ENCODE data around the gene FAM50A. TPM values are rescaled to one million over a fixed set of nuclear protein-coding genes. Genes with fewer than 3 reads are reported as not detected.

FAM50A gene
- total RNA-seq, 1 experiment from 2014 or later, result 95.9 TPM

GRCh38 chrX:154412468-154412867, 31.5 kb upstream of the FAM50A start:
- DNase-seq (ENCODE audit: low read depth), result no peak

DNA sequence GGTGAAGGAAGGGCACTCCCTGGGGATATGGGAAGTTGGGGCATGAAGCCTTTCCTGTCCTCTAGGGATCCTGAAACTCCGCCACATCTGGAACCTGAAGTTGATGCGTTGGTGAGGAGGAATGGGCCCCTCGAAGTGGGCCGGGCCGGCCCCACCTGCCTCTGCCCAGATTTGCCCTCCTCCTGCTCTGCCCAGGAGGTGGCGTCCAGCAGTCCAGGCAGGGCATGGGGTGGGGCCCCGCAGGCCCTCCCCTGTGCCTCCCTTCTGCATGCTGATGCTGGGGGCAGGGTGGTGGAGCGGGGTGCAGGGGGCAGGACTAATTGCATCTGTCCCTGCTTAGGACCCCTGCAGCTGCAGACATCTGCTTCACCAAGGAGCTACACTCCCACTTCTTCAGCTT, 30.8 kb upstream of the FAM50A start:
- DNase-seq (ENCODE audit: low read depth), result no peak

DNA sequence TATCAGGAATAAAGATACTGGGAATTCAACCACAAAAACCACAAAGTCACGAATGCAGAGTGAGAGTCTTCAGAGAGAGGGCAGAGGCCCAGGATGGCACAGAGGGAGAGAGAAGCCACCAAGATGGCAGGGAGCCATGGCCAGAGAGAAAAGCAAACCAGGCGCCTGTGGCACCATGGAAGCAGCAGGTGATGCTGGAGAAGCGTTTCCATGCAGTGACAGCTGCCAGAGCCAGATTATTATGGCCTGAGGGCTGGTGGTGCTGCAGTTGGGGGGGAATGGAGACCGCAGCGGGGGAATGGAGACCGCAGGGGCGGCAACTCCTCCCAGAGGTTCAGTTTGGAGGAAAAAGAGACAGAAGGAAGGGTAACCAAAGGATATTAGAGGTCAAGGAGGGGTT, 26.8 kb upstream of the FAM50A start:
- DNase-seq (ENCODE audit: low read depth), result no peak

DNA sequence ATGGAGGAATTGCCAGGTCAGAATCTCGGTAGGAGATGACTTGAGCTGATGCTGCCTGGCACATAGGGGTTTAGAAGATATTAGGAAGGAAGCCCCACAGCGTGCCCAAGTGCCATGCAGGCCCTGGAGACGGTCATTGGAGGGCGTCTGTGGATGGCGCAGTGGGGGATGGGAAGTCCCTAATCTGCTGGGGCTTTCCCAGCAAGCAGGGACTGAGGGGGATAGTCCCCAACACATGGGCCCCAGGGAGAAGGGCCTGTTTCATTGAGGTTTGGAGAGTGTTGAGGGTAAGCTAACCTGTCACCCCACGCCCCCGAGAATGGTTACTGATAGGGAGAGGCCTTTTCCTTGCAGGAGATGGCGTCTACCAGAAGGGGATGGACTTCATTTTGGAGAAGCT, 24.8 kb upstream of the FAM50A start:
- no peak for DNase-seq (ENCODE audit: low read depth)

DNA sequence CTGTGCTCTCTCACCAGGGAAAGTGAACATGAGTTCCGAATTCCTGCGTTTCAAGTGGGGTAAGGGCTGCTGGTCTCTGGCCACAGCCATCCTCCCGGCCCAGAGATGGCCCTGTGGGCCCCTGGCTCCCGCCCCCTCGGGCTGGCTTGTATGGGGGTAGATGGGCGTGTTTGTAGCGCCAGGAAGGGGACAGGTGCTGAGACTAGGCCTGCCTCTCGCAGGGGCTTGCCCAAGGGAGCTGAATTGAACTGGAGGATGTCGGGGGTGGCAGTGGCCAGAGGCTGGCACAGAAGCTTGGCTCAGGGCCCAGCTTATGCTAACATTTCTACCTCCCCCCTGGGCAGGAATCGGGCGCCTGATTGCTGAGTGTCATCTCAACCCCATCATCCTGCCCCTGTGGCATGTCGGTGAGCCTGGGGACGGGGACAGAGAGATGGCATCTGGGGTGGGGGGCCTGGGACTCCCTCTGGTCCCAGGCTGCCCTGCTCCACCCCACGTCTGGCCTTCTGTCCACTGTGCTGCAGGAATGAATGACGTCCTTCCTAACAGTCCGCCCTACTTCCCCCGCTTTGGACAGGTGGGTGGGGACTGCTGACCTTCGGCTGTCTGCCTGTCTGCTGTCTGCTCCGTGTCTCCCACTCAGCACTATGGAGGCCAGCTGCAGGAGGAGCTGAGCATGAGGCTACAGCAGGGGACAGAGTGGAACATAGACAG, 24.1 kb upstream of the FAM50A start:
- DNase-seq (ENCODE audit: low read depth), result no peak

DNA sequence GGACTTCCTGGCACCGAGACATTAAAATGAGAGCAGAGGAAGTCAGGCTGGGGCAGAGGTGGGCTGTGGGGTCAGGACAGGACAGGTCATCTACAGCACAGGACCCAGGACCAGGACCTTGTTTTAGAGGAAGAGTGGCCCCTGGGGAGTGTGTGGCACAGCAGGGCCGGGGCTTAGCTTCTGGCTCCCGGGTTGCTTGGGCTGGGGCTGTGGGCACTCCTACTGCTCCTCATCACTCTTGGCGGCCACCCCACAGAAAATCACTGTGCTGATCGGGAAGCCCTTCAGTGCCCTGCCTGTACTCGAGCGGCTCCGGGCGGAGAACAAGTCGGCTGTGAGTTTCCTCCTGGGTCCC, 23.6 kb upstream of the FAM50A start:
- DNase-seq (ENCODE audit: low read depth), result no peak

DNA sequence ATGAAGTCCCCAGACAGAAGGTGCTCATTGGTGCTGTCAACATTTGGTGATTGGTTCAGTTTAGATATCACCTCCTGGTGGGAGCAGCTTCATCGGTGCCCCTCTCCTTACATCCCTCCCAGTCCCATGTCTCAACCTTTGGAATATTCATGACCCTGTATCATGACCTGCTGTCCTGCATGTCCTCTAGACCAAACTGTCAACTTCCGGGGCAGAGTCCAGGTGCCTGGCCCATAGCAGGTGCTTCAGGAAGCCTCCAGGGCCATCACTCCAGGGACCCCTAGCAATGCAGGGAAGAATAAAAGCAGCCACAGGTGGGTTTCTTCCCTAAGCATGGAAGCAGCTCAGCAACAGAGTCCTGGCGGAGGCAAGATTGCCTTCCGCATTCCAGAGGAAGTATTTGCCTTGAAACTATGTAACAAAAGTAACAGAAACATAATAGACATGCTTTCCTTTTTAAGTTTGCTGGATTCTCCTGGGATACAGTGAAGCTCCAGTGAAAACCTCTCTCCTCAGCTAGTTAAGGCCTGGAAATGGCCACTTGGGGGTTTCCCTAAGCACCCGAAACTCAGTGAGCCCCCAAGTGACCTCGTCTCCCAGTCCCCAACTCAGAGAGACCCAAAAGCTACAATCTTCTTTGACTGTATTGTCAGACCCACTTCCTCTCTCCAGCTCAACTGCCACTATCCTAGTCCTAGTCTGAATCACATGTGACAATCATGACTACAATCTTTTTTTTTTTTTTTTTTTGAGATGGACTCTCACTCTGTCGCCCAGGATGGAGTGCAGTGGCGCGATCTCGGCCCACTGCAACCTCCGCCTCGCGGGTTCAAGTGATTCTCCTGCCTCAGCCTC, 16.8 kb upstream of the FAM50A start:
- no peak for DNase-seq (ENCODE audit: low read depth)

DNA sequence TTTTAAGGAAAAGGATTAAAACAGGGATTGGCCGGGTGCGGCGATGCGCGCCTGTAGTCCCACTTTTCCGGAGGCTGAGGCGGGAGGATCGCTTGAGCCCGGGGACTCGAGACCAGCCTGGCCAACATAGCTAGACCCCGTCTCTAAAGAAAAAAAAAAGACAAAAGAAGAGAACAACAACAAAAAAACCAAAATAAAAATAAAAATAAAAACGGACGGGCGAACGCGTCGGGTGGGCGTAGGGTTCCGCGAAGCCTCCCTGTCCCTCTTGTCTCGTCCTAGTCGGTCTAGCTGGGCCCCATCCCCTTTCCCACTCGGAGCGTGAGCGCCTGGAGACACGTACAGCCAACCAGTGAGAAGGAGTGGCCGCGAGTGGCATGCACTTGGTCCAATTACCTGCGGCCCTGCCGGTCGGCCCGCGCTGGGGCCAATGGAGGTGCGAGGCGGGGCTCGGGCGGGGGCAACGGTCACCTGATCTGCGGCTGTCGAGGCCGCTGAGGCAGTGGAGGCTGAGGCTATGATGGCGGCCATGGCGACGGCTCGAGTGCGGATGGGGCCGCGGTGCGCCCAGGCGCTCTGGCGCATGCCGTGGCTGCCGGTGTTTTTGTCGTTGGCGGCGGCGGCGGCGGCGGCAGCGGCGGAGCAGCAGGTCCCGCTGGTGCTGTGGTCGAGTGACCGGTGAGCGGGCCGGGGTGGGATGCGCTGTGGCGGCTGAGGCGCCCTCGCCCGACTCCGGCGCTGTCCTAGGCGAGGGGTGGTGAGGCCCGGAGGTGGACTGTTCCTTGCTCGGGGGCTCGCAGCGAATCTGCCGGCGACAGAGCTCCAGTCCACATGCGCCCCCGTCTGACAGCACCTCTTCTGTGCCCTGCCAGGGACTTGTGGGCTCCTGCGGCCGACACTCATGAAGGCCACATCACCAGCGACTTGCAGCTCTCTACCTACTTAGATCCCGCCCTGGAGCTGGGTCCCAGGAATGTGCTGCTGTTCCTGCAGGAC, 15.5 kb upstream of the FAM50A start, which contains the start of gene ATP6AP1:
TSS of gene ATP6AP1 (plus strand) at position 502 of the 996 bp plus-strand sequence. CDS start at position 518, 16 bp downstream.
- peak; percentile 90 for DNase-seq (ENCODE audit: low read depth)

DNA sequence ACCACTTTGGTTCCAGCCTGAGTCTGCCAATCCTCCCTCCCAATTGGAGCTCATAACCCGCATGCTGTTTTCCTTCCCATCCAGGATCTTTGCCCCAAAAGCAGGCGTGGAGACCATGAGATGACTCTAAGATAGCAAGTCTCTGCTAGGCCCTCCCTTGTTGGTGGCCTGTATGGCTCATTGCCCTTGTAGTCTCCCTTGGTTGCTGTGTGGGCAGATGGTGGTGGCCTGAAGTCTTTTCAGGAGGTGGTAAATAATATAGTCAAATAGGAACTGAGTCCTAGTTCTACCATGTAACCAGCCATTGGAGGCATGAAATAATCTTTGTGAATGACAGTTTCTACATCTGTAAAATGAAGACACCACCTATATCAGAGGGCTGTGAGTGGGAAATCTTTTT, 14.2 kb upstream of the FAM50A start:
- DNase-seq (ENCODE audit: low read depth), result no peak

GRCh38 chrX:154430479-154430878, 13.5 kb upstream of the FAM50A start:
- no peak for DNase-seq (ENCODE audit: low read depth)

DNA sequence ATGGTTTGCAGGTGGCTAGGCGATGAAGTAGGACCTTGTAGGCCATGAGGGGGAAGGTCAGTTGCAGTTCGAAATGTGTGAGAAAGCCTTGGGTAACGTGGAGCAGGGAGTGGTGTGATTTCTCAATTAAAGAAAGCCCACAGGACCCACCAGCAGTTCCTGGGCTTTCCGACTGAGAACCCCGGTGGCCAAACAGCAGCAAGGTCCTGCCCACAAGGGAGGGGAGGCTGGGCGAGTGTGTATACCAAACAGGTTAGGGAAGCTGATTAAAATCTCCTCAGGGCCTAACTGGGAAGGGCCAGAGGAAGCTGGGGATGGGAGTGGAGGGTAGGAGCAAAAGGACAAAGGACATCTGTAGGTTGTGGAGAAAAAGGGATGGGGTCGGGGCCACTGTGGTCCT, 13.0 kb upstream of the FAM50A start:
- DNase-seq (ENCODE audit: low read depth), result no peak

GRCh38 chrX:154431341-154431740, 12.6 kb upstream of the FAM50A start:
- DNase-seq (ENCODE audit: low read depth), result no peak

GRCh38 chrX:154432210-154432609, 11.7 kb upstream of the FAM50A start:
- no peak for DNase-seq (ENCODE audit: low read depth)

DNA sequence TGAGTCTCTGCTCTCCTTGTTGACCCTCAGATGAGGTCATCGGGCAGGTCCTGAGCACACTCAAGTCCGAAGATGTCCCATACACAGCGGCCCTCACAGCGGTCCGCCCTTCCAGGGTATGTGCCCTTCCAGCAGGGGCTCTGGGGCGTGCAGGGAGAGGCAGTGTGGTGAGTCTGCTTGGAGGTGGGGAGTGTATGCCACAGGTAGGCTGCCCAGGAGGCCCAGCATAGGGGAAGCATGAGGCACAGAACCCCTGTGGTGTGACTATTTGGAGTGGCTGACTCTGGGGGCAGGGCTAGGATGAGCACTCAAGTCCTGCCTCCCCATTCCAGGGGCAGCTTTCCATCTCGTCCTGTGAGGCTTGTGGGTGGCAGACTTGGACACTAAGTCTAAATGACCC, 10.3 kb upstream of the FAM50A start:
- no peak for DNase-seq (ENCODE audit: low read depth)

DNA sequence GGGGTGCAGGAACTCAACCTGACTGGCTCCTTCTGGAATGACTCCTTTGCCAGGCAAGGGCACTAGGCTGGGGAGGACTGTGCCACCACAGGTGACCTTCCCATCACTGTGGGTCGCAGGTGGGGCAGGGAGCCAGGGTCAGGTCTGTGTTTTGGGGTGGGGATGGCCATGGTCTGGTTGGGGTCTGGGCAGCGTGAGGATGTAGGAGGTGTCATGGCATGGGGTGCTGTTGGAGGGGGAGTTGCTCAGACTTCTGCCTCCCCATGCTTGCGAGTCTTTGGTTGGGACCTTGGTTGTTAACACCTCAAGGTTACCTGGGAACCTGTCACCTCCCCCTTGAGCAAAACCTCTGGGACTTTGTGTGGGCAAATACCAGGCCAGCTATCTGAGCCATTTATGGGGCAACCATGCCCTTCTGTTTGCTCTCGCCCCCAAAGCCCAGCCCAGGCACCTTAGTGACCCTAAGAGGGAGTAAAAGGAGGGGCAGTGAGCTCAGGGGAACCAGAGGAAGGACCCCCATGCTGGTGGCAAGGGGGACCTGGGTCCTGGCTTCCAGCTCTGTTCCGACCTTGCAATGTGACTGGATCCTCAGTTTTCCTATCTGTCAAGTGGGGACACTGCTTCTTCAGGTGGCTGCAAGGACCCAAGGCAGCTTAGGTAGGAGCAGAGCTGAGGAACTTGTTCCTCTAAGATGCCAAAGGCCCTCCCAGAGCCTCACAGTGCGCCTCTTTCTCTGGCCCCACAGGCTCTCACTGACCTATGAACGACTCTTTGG, 9.4 kb upstream of the FAM50A start:
- no peak for DNase-seq (ENCODE audit: low read depth)

DNA sequence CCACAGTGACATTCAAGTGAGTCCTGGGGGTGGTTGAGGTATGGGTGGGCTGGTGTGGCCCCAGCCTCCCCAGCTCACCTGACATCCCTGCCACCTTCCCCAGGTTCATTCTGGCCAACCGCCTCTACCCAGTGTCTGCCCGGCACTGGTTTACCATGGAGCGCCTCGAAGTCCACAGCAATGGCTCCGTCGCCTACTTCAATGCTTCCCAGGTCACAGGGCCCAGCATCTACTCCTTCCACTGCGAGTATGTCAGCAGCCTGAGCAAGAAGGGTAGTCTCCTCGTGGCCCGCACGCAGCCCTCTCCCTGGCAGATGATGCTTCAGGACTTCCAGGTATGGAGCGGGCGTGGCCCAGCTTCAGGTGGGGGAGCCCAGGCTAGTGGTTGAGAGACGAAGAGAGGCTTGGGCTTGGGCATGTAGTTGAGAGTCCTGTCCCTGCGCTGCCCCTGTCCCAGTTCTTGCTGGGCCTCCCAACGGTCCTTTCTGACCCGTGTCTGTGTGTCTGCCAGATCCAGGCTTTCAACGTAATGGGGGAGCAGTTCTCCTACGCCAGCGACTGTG, 8.7 kb upstream of the FAM50A start:
- DNase-seq (ENCODE audit: low read depth), result no peak

DNA sequence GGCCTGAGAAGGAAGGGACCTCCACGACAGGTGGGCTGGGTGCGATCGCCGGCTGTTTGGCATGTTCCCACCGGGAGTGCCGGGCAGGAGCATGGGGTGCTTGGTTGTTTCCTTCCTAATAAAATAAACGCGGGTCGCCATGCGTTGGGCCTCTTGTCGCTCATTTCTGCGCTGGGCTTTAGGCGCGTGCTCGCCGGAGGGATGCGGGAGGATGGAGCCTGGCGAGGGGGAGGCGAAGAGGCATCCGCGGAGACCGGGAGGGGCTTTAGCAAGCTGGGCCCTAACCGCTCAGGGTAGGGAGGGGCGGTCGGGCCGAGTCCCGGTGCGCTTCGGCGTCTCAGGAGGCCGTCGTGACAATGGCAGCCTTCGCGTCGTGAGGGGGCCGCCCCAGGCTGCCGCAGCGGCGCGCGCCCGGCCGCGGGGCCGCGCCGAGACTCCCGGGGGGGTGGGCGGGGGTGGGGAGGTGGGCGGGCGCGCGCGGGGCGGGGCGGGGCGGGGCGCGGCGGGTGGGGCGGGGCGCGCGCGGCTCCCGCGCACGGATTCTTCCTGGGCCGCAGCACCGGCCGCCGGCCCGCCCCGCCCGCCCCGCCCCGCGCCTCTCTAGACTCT, 7.5 kb upstream of the FAM50A start:
- DNase-seq (ENCODE audit: low read depth), result no peak

- peak; percentile 43 for DNase-seq (ENCODE audit: low read depth)
Observed at GRCh38 chrX:154436983-154437752, 6.8 kb upstream of the FAM50A start, which contains the start of gene GDI1. TSS of gene GDI1 (plus strand) at chrX:154437154. CDS start at chrX:154437255, 101 bp downstream.
